ENCODE measurements around the gene OR10C1. TPM values are rescaled to one million over a fixed set of nuclear protein-coding genes. Genes with fewer than 3 reads are reported as not detected.
"Not testable (repeated sequence)": the region's sequence is repeated elsewhere in the genome, so short reads cannot be mapped to it uniquely, and the experiment has no call there.

Gene OR10C1
- total and polyA plus RNA-seq, 2 experiments from 2014 or later, result not detected

- no peaks in the 10 kb centered on the region for H3K36me3 ChIP-seq
- no peaks in the 10 kb centered on the region for H3K4me1 ChIP-seq (ENCODE audit: low read depth)
- H3K9me3 ChIP-seq (ENCODE audit: low read depth), result no peaks in the 10 kb centered on the region
- TF ChIP-seq CTCF (IDR thresholded peaks at IDR 0.05; ENCODE audit: low read depth, low read length), result no peak
- no peak overlapping the region for H3K27ac ChIP-seq
- H3K27me3 ChIP-seq, result no peaks in the 10 kb centered on the region
- H3K4me3 ChIP-seq, result no peak overlapping the region
- DNase-seq (ENCODE audit: low read depth in 1 of 2, low spot score in 1 of 2), result no peak
Measured at GRCh38 chr6:29419516-29419915, 19.6 kb upstream of the OR10C1 start.

- H3K9me3 ChIP-seq (ENCODE audit: low read depth), result no peaks in the 10 kb centered on the region
- H3K36me3 ChIP-seq, result no peaks in the 10 kb centered on the region
- H3K27me3 ChIP-seq, result no peaks in the 10 kb centered on the region
- no peak overlapping the region for H3K4me3 ChIP-seq
- TF ChIP-seq CTCF (IDR thresholded peaks at IDR 0.05; ENCODE audit: low read depth, low read length), result no peak
- DNase-seq (ENCODE audit: low read depth in 1 of 2, low spot score in 1 of 2), result no peak
- H3K4me1 ChIP-seq (ENCODE audit: low read depth), result no peaks in the 10 kb centered on the region
- H3K27ac ChIP-seq, result no peak overlapping the region
Measured at GRCh38 chr6:29424168-29424567, 14.9 kb upstream of the OR10C1 start.

- Histone ChIP-seq H3K4me3 (no peak overlapping the region), H3K36me3 (no peaks in the 10 kb centered on the region), H3K4me1 (ENCODE audit: low read depth) (no peaks in the 10 kb centered on the region), H3K9me3 (ENCODE audit: low read depth) (no peaks in the 10 kb centered on the region), H3K27ac (no peak overlapping the region), H3K27me3 (no peaks in the 10 kb centered on the region)
- no peak for TF ChIP-seq CTCF (IDR thresholded peaks at IDR 0.05; ENCODE audit: low read depth, low read length)
- no peak for DNase-seq (ENCODE audit: low read depth in 1 of 2, low spot score in 1 of 2)
Measured at GRCh38 chr6:29424575-29424974, 14.5 kb upstream of the OR10C1 start.

- Histone ChIP-seq H3K27ac (no peak overlapping the region), H3K4me3 (no peak overlapping the region)
- no peak for DNase-seq (ENCODE audit: low read depth in 1 of 2, low spot score in 1 of 2)
Measured at GRCh38 chr6:29425075-29425474, 14.0 kb upstream of the OR10C1 start.

GRCh38 chr6:29426654-29427053, 12.5 kb upstream of the OR10C1 start:
- TF ChIP-seq CTCF (IDR thresholded peaks at IDR 0.05; ENCODE audit: low read depth, low read length), result no peak
- H3K36me3 ChIP-seq, result no peaks in the 10 kb centered on the region
- DNase-seq (ENCODE audit: low read depth in 1 of 2, low spot score in 1 of 2), result no peak
- no peak overlapping the region for H3K27ac ChIP-seq
- H3K4me1 ChIP-seq (ENCODE audit: low read depth), result no peaks in the 10 kb centered on the region
- H3K27me3 ChIP-seq, result no peaks in the 10 kb centered on the region
- H3K9me3 ChIP-seq (ENCODE audit: low read depth), result no peaks in the 10 kb centered on the region
- no peak overlapping the region for H3K4me3 ChIP-seq

More at GRCh38 chr6:29425075-29425474, 14.0 kb upstream of the OR10C1 start:
- Histone ChIP-seq H3K4me1 (ENCODE audit: low read depth) (no peaks in the 10 kb centered on the region), H3K9me3 (ENCODE audit: low read depth) (no peaks in the 10 kb centered on the region), H3K36me3 (no peaks in the 10 kb centered on the region), H3K27me3 (no peaks in the 10 kb centered on the region)
- TF ChIP-seq CTCF (IDR thresholded peaks at IDR 0.05; ENCODE audit: low read depth, low read length), result no peak

- H3K4me3 ChIP-seq; H3K9me3 ChIP-seq (ENCODE audit: low read depth); H3K27me3 ChIP-seq; H3K4me1 ChIP-seq (ENCODE audit: low read depth); H3K36me3 ChIP-seq; DNase-seq (ENCODE audit: low read depth in 1 of 2, low spot score in 1 of 2); H3K27ac ChIP-seq: not testable (repeated sequence)
Measured at GRCh38 chr6:29436730-29437129, 2.4 kb upstream of the OR10C1 start.
